ENCODE measurements around the gene ZNF625. TPM values are rescaled to one million over a fixed set of nuclear protein-coding genes. Genes with fewer than 3 reads are reported as not detected.

The ZNF625 gene
- total and polyA plus RNA-seq, 2 experiments from 2014 or later: 12.9 to 18.6 TPM

- TF ChIP-seq, protein P1, sequence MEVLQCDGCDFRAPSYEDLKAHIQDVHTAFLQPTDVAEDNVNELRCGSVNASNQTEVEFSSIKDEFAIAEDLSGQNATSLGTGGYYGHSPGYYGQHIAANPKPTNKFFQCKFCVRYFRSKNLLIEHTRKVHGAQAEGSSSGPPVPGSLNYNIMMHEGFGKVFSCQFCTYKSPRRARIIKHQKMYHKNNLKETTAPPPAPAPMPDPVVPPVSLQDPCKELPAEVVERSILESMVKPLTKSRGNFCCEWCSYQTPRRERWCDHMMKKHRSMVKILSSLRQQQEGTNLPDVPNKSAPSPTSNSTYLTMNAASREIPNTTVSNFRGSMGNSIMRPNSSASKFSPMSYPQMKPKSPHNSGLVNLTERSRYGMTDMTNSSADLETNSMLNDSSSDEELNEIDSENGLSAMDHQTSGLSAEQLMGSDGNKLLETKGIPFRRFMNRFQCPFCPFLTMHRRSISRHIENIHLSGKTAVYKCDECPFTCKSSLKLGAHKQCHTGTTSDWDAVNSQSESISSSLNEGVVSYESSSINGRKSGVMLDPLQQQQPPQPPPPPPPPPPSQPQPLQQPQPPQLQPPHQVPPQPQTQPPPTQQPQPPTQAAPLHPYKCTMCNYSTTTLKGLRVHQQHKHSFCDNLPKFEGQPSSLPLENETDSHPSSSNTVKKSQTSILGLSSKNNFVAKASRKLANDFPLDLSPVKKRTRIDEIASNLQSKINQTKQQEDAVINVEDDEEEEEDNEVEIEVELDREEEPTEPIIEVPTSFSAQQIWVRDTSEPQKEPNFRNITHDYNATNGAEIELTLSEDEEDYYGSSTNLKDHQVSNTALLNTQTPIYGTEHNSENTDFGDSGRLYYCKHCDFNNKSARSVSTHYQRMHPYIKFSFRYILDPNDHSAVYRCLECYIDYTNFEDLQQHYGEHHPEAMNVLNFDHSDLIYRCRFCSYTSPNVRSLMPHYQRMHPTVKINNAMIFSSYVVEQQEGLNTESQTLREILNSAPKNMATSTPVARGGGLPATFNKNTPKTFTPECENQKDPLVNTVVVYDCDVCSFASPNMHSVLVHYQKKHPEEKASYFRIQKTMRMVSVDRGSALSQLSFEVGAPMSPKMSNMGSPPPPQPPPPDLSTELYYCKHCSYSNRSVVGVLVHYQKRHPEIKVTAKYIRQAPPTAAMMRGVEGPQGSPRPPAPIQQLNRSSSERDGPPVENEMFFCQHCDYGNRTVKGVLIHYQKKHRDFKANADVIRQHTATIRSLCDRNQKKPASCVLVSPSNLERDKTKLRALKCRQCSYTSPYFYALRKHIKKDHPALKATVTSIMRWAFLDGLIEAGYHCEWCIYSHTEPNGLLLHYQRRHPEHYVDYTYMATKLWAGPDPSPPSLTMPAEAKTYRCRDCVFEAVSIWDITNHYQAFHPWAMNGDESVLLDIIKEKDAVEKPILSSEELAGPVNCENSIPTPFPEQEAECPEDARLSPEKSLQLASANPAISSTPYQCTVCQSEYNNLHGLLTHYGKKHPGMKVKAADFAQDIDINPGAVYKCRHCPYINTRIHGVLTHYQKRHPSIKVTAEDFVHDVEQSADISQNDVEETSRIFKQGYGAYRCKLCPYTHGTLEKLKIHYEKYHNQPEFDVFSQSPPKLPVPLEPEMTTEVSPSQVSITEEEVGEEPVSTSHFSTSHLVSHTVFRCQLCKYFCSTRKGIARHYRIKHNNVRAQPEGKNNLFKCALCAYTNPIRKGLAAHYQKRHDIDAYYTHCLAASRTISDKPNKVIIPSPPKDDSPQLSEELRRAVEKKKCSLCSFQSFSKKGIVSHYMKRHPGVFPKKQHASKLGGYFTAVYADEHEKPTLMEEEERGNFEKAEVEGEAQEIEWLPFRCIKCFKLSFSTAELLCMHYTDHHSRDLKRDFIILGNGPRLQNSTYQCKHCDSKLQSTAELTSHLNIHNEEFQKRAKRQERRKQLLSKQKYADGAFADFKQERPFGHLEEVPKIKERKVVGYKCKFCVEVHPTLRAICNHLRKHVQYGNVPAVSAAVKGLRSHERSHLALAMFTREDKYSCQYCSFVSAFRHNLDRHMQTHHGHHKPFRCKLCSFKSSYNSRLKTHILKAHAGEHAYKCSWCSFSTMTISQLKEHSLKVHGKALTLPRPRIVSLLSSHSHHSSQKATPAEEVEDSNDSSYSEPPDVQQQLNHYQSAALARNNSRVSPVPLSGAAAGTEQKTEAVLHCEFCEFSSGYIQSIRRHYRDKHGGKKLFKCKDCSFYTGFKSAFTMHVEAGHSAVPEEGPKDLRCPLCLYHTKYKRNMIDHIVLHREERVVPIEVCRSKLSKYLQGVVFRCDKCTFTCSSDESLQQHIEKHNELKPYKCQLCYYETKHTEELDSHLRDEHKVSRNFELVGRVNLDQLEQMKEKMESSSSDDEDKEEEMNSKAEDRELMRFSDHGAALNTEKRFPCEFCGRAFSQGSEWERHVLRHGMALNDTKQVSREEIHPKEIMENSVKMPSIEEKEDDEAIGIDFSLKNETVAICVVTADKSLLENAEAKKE (CRISPR knock-in tag; IDR thresholded peaks at IDR 0.05): no peak
- TF ChIP-seq, protein P2, sequence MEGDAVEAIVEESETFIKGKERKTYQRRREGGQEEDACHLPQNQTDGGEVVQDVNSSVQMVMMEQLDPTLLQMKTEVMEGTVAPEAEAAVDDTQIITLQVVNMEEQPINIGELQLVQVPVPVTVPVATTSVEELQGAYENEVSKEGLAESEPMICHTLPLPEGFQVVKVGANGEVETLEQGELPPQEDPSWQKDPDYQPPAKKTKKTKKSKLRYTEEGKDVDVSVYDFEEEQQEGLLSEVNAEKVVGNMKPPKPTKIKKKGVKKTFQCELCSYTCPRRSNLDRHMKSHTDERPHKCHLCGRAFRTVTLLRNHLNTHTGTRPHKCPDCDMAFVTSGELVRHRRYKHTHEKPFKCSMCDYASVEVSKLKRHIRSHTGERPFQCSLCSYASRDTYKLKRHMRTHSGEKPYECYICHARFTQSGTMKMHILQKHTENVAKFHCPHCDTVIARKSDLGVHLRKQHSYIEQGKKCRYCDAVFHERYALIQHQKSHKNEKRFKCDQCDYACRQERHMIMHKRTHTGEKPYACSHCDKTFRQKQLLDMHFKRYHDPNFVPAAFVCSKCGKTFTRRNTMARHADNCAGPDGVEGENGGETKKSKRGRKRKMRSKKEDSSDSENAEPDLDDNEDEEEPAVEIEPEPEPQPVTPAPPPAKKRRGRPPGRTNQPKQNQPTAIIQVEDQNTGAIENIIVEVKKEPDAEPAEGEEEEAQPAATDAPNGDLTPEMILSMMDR (conservative IDR thresholded peaks at IDR 0.05; ENCODE audit: low read depth in 2 of 2): no peak
- no peak for TF ChIP-seq EZH2 (IDR thresholded peaks at IDR 0.05; ENCODE audit: low read depth, unreplicated experiment)
- TF ChIP-seq CREB1 (CRISPR knock-in tag; IDR thresholded peaks at IDR 0.05; ENCODE audit: low read depth): no peak
These were observed 10.1 kb upstream of the ZNF625 start (continued) for GRCh38 chr19:12166626-12167025.

DNA sequence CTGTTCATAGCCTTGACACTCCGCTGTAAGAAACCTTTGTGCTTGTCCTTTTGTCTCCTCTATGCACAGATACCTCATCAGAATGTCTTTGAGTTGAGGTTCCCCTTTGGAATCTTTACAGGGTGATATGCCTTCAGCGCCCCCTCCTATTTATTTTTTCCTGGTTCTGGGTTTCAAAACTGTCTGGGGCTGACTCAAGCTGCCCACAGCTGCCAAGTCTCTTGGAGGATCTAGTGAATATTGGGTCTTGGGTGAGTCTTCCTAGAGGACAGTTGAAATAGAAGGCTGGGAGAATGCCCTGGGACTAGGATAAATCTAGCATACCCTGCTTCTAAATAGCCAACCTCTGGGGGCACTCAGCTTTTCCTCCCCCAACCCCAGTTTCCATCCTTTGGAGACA is 7.3 kb upstream of the ZNF625 start:
- Histone ChIP-seq H3F3A (replicated peaks; ENCODE audit: low read depth) (no peaks in the 10 kb centered on the region), H3K79me2 (replicated peaks; ENCODE audit: insufficient read depth) (peaks cover 49% of the 10 kb centered on the region), H3K4me1 (ENCODE audit: insufficient read depth) (peaks cover 9% of the 10 kb centered on the region; the same call in 1 of the 2 replicates), H4K20me1 (replicated peaks; ENCODE audit: insufficient read depth) (no peaks in the 10 kb centered on the region; the same call in 1 of the 2 replicates), H3K4me2 (peak overlapping the region; percentile 85), H3K27me3 (ENCODE audit: insufficient read depth) (no peaks in the 10 kb centered on the region), H3K4me3 (peak overlapping the region; percentile 81), H3K9me2 (ENCODE audit: insufficient read depth) (no peaks in the 10 kb centered on the region; the same call in 1 of the 2 replicates), H2AFZ (peak overlapping the region; percentile 90), H3K36me3 (ENCODE audit: insufficient read depth) (no peaks in the 10 kb centered on the region), H3K27ac (ENCODE audit: low read depth) (0 out of 2 replicates have a peak overlapping the region, but pooled peaks have one; percentile 85)
- Mint-ChIP-seq H3K4me1 (peaks cover 4% of the 10 kb centered on the region), H3K36me3 (ENCODE audit: low read depth) (no peaks in the 10 kb centered on the region; the same call in 2 of the 3 replicates), H3K27me3 (ENCODE audit: insufficient read depth, low read depth, poor library complexity) (peaks cover 5% of the 10 kb centered on the region), H3K27ac (peak overlapping the region; percentile 69), H3K9me3 (no peaks in the 10 kb centered on the region; the same call in 2 of the 3 replicates), H3K4me3 (peak overlapping the region; percentile 92)
- ATAC-seq (no peak), DNase-seq (ENCODE audit: low spot score) (peak; percentile 14)
- TF ChIP-seq STAT1 (IDR thresholded peaks at IDR 0.05; ENCODE audit: unreplicated experiment): no peak
- TF ChIP-seq POLR2AphosphoS5 (IDR thresholded peaks at IDR 0.05; ENCODE audit: low read depth): no peak
- TF ChIP-seq, protein P1 (CRISPR knock-in tag; IDR thresholded peaks at IDR 0.05): no peak
- no peak for TF ChIP-seq CREB1 (CRISPR knock-in tag; IDR thresholded peaks at IDR 0.05; ENCODE audit: low read depth)
- no peak for TF ChIP-seq JUNB (IDR thresholded peaks at IDR 0.05; ENCODE audit: unreplicated experiment)
- no peak for TF ChIP-seq EZH2phosphoT487 (IDR thresholded peaks at IDR 0.05; ENCODE audit: unreplicated experiment)
